Adipose tissue (tissue), 3 donors: ENCODE measurements around the gene PSAT1. TPM values are rescaled to one million over a fixed set of nuclear protein-coding genes. Genes with fewer than 3 reads are reported as not detected.

Source experiments
- H3K27ac ChIP-seq: one replicate; pipeline ENCODE4 v1.5.1; 2013; ENCODE audit warnings: low read depth, low read length
- WGBS, 3 donors: extraction: QIAGEN DNeasy Blood & Tissue Kit; methylation state at CpG; one replicate each; pipeline ENCODE4 v1.1.7; 2013; 5-methylcytosine and 5-hydroxymethylcytosine counted together
- polyA plus RNA-seq, 3 donors: library from polyadenylated mRNA; stranded (reverse); fragments of 200-250 nt; gene quantifications; one replicate each; pipeline ENCODE4 v1.2.3, GENCODE V29; 2013
- donor health status: healthy with polysubstance abuse.
- donor health status: Bipolar disorder and iron deficiency.
- donor health status: healthy.

PSAT1 gene
- polyA plus RNA-seq, 3 donors, result 2.6 to 27.6 (median 6.9) TPM

GRCh38 chr9:78289474-78289873 lies 7.5 kb upstream of the PSAT1 start:
- H3K27ac ChIP-seq, result no peak overlapping the region
- 97 to 100% (median 98%) methylated on average over 1 of the region's 1 CpG for WGBS, 3 donors

GRCh38 chr9:78291240-78291925 lies 5.5 kb upstream of the PSAT1 start:
- no peak overlapping the region for H3K27ac ChIP-seq
- 80 to 90% (median 88%) methylated on average over 8 of the region's 8 CpGs for WGBS, 3 donors

GRCh38 chr9:78292026-78292425 lies 4.9 kb upstream of the PSAT1 start:
- 50 to 62% (median 54%) methylated on average over 6 of the region's 6 CpGs for WGBS, 3 donors
- H3K27ac ChIP-seq, result no peak overlapping the region

GRCh38 chr9:78292716-78293497 lies 4.0 kb upstream of the PSAT1 start:
- H3K27ac ChIP-seq, result no peak overlapping the region
- WGBS, 3 donors, result 81 to 90% (median 81%) methylated on average over 9 of the region's 9 CpGs

- H3K27ac ChIP-seq, result no peak overlapping the region
- 81 to 85% (median 82%) methylated on average over 5 of the region's 5 CpGs for WGBS, 3 donors
Observed at GRCh38 chr9:78294290-78295176, 2.4 kb upstream of the PSAT1 start.

GRCh38 chr9:78295177-78295575 lies 1.7 kb upstream of the PSAT1 start:
- H3K27ac ChIP-seq, result no peak overlapping the region
- 90 to 95% (median 95%) methylated on average over 3 of the region's 3 CpGs for WGBS, 3 donors

GRCh38 chr9:78295731-78296130 lies 1.2 kb upstream of the PSAT1 start:
- no peak overlapping the region for H3K27ac ChIP-seq
- 48 to 62% (median 57%) methylated on average over 6 of the region's 6 CpGs for WGBS, 3 donors

GRCh38 chr9:78296201-78296892 lies 578 bp upstream of the PSAT1 start:
- H3K27ac ChIP-seq, result no peak overlapping the region
- WGBS, 3 donors, result 3 to 8% (median 3%) methylated on average over 32 of the region's 32 CpGs

- 1 to 3% (median 1%) methylated on average over 10 of the region's 10 CpGs for WGBS, 3 donors
- H3K27ac ChIP-seq, result no peak overlapping the region
Observed at GRCh38 chr9:78297672-78297961, 692 bp downstream of the PSAT1 start.

GRCh38 chr9:78298046-78298765 lies 1.3 kb downstream of the PSAT1 start:
- WGBS, 3 donors, result 5 to 13% (median 8%) methylated on average over 15 to 16 of the region's 16 CpGs
- H3K27ac ChIP-seq, result no peak overlapping the region

GRCh38 chr9:78300209-78300608 lies 3.3 kb downstream of the PSAT1 start:
- no peak overlapping the region for H3K27ac ChIP-seq
- 51 to 94% (median 92%) methylated on average over 6 of the region's 6 CpGs for WGBS, 3 donors

- 69 to 98% (median 93%) methylated on average over 2 of the region's 2 CpGs for WGBS, 3 donors
- H3K27ac ChIP-seq, result no peak overlapping the region
Observed at GRCh38 chr9:78301466-78301865, 4.5 kb downstream of the PSAT1 start.

GRCh38 chr9:78303377-78304062 lies 6.6 kb downstream of the PSAT1 start:
- 58 to 99% (median 98%) methylated on average over 3 of the region's 3 CpGs for WGBS, 3 donors

GRCh38 chr9:78304357-78304756 lies 7.4 kb downstream of the PSAT1 start:
- 48 to 84% (median 53%) methylated on average over 1 of the region's 1 CpG for WGBS, 3 donors
- H3K27ac ChIP-seq, result no peak overlapping the region

More at GRCh38 chr9:78303377-78304062, 6.6 kb downstream of the PSAT1 start:
- no peak overlapping the region for H3K27ac ChIP-seq

GRCh38 chr9:78306222-78307076 lies 9.5 kb downstream of the PSAT1 start:
- no peak overlapping the region for H3K27ac ChIP-seq

GRCh38 chr9:78307360-78307759 lies 10.4 kb downstream of the PSAT1 start:
- H3K27ac ChIP-seq, result no peak overlapping the region
- WGBS, 3 donors, result 74 to 88% (median 83%) methylated on average over 2 of the region's 2 CpGs

More at GRCh38 chr9:78306222-78307076, 9.5 kb downstream of the PSAT1 start:
- WGBS, 3 donors, result 56 to 89% (median 81%) methylated on average over 16 of the region's 16 CpGs
